Amygdala (tissue), 56 donors: ENCODE measurements around the gene SLC7A5.
"Not testable (repeated sequence)": the region's sequence is repeated elsewhere in the genome, so short reads cannot be mapped to it uniquely, and the experiment has no call there.

Experiments
- DNase-seq, 56 donors: peaks; one replicate each; lab custom pipeline; 2025; lab: John Stamatoyannopoulos, UW

The SLC7A5 gene

GRCh38 chr16:87806641-87807546, 62.4 kb downstream of the SLC7A5 start:
- DNase-seq = peak in 18 of 56 donors; percentile 16 to 50 (median 39)

DNA sequence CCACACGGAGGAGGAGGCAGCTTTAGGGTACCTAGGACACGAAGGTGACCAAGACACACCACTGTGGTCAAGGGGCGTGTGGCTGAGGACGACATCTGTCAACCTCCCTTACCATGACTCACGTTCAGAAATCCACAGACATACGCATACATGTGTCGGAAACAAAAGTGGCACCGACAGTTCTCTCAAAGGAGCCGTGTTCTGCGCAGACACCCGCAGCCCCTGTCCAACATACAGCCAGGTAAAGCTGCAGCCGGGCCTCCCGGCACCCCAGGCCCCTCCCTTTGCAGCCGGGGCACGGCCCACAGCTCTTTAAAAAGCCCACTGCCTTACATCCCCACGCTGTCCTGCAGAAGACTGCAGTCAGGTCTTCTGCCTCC, 63.1 kb downstream of the SLC7A5 start:
- no peak for DNase-seq

DNA sequence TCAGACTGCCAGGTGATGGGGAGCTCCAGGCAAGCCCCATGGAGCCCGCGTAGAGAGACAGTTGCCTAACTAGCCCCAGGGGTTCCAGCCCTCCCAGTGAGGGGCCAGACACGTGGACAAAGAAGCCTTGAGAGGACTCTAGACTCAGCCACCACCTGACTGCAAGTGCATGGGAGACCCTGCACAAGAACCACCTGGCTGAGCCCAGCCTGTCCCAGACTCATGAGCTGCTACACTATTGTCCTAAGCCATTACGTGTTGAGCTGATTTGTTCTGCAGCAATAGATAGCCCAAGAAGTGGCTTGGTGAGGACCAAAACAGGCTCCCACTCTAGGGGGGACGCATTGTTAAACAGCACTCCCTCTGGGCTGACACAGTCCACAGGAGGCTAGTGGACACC, 65.9 kb downstream of the SLC7A5 start:
- DNase-seq = no peak

- no peak for DNase-seq
Observed at GRCh38 chr16:87802670-87803069, 66.6 kb downstream of the SLC7A5 start.

DNA sequence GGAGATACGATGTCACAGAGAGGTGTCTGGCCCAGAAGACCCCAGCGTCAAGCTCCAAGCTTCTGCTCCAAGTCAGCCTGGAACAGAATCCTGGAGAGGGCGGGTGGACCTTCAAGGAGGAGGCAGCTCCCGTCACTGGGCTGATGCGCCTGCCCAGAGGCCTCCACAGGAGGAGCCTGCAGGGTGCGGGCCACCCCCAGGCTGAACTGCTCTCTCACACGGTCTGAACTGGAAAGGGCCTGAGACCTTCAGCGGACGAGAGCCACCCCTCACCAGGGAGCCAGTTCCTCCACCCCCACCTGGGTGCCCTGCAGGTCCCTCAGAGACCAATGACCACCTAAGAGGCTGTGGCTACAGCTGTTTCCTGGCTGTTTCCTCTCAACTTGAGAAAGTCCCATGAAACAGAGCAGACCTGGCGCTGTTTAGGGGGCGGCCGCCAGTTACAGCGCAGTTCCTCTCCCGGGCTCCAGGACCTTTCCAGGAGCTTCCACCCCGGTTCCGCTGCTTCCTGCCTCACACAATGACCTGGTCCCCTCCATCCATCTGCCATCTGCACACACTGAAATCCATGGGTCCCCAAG, 67.5 kb downstream of the SLC7A5 start:
- no peak for DNase-seq

- no peak for DNase-seq
Observed at GRCh38 chr16:87800497-87800896, 68.8 kb downstream of the SLC7A5 start.

GRCh38 chr16:87795336-87795735, 74.0 kb downstream of the SLC7A5 start:
- no peak for DNase-seq

DNA sequence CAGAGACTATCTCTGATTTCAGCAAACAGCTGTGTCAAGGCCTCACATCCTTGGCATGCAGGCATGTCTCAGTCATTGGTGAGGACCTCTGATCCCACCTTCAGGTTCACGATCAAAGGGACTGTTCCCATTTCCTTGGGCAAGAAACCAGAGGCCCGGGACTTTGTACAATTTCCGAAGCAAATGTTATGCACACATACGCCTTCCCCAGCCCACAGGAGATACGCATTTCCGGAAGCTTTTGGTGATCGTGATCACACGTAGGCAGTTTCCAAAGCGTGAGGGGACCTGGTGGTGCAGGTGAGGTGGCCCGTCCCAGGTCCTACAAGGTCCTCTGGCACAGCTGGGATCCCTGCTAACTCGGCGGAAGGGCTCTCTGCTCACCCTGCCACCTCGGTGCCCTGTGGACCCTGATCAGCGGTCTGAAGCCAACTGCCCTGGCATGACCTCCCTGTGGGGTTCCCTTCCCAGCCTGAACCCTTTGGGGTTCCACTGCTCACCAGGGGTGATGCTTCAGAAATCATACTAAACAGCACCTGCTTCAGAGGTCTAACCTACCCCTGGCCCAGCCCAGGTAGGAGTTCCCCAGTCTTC, 74.7 kb downstream of the SLC7A5 start:
- DNase-seq = no peak

DNA sequence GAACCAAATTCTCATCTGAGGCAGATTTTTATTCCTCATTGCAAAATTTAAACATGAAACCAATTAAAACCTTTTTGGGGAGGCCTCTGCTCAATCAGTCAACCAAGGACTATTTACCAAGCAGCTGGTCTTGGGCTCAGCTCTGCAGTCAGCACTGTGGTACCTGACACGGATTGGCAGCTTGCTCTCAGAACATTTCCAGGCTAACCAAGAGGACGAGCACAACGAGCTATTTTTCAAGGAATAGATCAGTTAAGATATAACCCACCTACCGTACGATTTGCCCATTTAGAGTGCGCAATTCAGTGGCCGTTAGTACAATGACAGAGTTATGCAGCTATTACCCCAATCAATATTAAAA, 77.1 kb downstream of the SLC7A5 start:
- DNase-seq = no peak

- peak in 54 of 56 donors; percentile 8 to 90 (median 60) for DNase-seq
Observed at GRCh38 chr16:87791295-87792204, 77.8 kb downstream of the SLC7A5 start.

DNA sequence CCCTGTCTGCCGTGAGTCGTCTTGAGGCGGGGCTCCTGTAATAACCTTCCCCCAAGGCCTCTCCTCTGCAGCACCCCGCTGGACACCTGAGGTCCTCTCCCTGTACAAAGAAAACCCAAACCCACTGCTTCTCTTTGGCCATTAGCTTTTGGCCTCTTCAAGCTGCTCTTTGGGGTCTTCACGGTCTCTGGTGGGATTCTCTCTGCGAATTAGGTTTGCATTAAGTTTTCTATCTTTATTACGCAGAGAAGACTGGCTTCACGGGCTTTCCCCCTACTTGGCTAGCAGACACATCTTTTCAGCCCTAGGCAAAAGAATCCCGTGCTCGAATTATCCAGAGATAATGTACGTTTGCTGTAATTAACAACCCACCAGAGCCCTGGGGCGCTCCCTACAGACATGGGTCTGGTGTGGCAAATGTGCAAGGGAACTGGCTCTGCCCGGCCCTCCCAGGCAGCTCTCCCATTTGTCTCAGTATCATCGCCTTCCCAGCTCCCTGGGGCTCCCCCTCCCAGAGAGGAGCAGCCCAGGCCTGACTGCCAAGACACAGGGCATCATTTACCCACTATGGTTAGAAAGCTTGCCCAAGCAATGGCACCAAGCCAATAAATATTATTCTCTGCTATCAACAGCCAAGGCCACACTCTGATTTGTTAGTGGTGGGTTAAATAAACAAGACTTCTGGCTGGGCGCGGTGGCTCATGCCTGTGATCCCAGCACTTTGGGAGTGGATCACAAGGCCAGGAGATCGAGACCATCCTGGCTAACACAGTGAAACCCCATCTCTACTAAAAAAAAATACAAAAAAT, 78.8 kb downstream of the SLC7A5 start:
- DNase-seq = peak in 13 of 56 donors; percentile 9 to 47 (median 16)

DNA sequence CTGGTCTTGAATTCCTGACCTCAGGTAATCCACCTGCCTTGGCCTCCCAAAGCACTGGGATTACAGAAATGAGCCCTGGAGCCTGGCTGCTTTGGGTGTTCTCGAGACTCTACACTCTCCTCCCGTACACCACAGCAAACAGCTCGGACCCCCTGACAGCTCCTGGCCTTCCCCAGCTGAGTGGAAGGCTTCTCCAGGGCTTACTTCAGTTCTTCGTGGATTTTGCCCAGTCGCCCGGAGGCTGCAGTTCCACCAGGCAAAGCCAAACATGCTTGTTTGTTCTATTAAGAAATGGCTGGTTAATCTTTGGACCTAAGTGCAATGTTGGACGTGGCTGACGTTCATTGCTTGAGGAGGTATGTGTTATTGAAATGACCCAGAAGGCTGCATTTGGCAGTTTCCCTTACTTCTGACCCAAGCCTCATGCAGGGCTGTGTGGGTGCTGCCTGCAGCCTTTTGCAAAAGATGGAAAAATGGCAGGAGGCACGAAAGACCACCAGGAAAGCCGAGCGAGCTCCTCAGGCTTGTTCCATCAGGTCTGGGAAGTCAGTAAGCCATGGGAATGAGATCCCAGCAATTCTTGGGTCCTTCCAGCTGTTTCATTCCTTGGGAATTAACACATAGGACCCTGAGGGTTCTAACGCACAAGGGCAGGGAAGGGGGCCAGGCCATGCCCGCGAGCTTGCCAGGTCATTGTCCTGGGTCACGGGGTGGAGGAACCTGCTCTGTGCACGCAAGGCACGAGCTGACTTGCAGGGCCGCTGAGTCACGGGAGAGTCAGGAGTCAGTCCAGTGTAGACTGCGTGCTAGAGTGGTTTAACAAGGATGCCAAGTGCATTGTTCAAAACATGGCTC, 79.6 kb downstream of the SLC7A5 start:
- no peak for DNase-seq

DNA sequence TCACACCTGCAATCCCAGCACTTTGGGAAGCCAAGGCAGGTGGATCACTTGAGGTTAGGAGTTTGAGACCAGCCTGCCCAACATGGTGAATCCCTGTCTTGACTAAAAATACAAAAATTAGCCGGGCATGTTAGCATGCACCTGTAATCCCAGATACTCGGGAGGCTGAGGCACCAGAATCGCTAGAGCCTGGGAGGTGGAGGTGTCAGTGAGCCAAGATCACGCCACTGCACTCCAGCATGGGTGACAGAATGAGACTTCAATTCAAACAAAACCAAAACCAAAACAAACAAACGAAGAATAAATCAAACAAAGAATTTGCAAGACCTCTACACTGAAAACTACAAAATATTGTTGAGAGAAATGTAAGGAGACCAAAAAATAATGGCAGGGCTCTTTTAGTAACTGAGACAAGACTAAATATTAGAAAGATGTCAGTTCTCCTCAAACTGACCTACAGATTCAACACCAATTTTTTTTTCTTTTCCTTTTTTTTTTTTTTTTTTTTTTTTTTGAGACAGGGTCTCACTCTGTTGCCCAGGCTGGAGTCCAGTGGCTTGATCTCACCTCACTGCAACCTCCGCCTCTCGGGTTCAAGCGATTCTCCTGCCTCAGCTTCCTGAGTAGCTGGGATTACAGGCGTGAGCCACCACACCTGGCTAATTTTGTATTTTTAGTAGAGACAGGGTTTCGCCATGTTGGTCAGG, 80.4 kb downstream of the SLC7A5 start:
- DNase-seq = not testable (repeated sequence)

GRCh38 chr16:87787451-87788091, 81.7 kb downstream of the SLC7A5 start:
- not testable (repeated sequence) for DNase-seq

DNA sequence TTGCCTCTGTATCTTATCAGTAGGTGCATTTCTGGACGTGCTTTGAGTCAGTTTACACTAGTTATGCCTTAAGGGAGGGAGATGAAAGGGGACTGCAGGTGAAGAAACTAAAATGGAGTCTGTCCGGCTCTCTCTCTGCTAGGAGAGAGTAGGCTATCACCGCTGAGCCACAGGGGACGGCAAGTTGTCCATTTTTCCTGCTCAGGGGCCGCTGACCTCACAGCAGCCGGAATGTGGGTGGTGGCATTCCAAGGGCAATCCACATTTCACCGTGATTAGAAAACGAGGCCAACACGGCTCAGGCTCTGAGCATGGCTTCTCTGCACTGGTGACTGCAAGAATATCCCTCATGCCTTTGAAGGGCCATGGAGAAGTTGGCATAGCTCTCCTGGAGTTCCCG, 84.5 kb downstream of the SLC7A5 start:
- no peak for DNase-seq

DNA sequence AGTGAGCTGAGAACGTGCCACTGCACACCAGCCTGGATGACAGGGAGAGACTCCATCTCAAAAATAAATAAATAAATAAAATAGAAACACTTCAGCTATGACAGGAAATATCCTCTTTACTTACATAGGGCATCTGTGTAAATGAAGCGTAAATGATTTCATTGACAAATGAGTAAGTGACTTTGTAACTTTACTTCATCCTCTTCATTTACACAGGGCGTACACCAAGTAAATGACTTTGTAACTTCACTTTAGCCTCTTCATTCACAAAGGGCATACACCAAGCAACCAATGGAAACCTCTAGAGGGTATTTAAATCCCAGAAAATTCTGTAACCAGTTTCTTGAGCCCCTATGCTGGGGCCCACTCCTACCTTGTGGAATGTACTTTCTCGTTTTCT, 87.3 kb downstream of the SLC7A5 start:
- DNase-seq = no peak

GRCh38 chr16:87780385-87780989, 88.8 kb downstream of the SLC7A5 start:
- DNase-seq = peak in 21 of 56 donors; percentile 2 to 61 (median 13)
